SU-DHL-6 (cell line): ENCODE data around the gene HCN4.
"Not testable (repeated sequence)": the region's sequence is repeated elsewhere in the genome, so short reads cannot be mapped to it uniquely, and the experiment has no call there.

Experiments used
- EZH2phosphoT487 ChIP-seq: fragments of 200-600 bp; sonication (generic), shearing (Covaris generic); conservative IDR thresholded peaks from 2 replicates; pipeline ENCODE4 v1.6.1; 2018; ENCODE audit warnings: mild to moderate bottlenecking, antibody characterized with exemption, low read length, moderate library complexity, mixed read lengths
- TF ChIP-seq, protein P1 (sequence below): fragments of 200-600 bp; sonication (generic); IDR thresholded peaks from one replicate; pipeline ENCODE4 v1.5.1; 2017; ENCODE audit warnings: antibody characterized with exemption, mild to moderate bottlenecking, low read length, moderate library complexity; ENCODE audit not compliant: insufficient read depth, poor library complexity, severe bottlenecking

DNA sequence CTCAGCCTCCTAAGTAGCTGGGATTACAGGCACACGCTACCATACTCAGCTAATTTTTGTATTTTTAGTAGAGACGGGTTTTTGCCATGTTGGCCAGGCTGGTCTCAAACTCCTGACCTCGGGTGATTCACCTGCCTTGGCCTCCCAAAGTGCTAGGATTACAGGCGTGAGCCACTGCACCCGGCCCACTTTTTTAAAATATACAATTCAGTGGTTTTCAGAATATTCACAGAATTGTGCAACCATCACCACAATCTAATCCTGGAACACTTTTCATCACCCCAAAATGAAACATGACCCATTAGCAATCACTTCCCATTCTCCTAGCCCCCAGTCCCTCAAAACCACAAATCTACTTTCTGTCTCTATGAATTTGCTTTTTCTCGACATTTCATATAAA is 31.5 kb upstream of the HCN4 start:
- TF ChIP-seq, protein P1, sequence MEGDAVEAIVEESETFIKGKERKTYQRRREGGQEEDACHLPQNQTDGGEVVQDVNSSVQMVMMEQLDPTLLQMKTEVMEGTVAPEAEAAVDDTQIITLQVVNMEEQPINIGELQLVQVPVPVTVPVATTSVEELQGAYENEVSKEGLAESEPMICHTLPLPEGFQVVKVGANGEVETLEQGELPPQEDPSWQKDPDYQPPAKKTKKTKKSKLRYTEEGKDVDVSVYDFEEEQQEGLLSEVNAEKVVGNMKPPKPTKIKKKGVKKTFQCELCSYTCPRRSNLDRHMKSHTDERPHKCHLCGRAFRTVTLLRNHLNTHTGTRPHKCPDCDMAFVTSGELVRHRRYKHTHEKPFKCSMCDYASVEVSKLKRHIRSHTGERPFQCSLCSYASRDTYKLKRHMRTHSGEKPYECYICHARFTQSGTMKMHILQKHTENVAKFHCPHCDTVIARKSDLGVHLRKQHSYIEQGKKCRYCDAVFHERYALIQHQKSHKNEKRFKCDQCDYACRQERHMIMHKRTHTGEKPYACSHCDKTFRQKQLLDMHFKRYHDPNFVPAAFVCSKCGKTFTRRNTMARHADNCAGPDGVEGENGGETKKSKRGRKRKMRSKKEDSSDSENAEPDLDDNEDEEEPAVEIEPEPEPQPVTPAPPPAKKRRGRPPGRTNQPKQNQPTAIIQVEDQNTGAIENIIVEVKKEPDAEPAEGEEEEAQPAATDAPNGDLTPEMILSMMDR, result not testable (repeated sequence)
- TF ChIP-seq EZH2phosphoT487, result not testable (repeated sequence)
